GM23338 (cell line): ENCODE measurements around the gene TRAPPC10. TPM values are rescaled to one million over a fixed set of nuclear protein-coding genes. Genes with fewer than 3 reads are reported as not detected.
A peak's percentile ranks its signal among the peaks of the same experiment; 100 is the strongest.

Source experiments
- ATAC-seq: fragments of 200-7000 bp; cut with Tn5 transposase; 3 replicates; pipeline ENCODE4 v1.9.1; 2020
- DNase-seq: peaks from one replicate; pipeline ENCODE4 v3.0.0-alpha.2; 2015; ENCODE audit warnings: low spot score
- H2AFZ ChIP-seq: fragments of 200-600 bp; sonication (generic); 2 replicates; pipeline ENCODE4 v1.8.0; 2016; ENCODE audit warnings: antibody characterized with exemption, mild to moderate bottlenecking, moderate library complexity
- H3F3A ChIP-seq: fragments of 200-600 bp; sonication (generic); replicated peaks from 2 replicates; pipeline ENCODE4 v1.8.0; 2017; ENCODE audit warnings: antibody characterized with exemption, mixed run types, low read depth
- H3K27ac ChIP-seq: fragments of 200-600 bp; sonication (generic); 2 replicates; pipeline ENCODE4 v1.6.1; 2016; ENCODE audit warnings: low read depth
- H3K27me3 ChIP-seq: fragments of 200-600 bp; sonication (generic); 2 replicates; pipeline ENCODE4 v1.8.0; 2016; ENCODE audit warnings: mild to moderate bottlenecking, mixed run types, moderate library complexity; ENCODE audit not compliant: insufficient read depth
- H3K36me3 ChIP-seq: fragments of 200-600 bp; sonication (generic); 2 replicates; pipeline ENCODE4 v1.8.0; 2016; ENCODE audit warnings: mild to moderate bottlenecking; ENCODE audit not compliant: insufficient read depth
- H3K4me1 ChIP-seq: fragments of 200-600 bp; sonication (generic); 2 replicates; pipeline ENCODE4 v1.8.0; 2016; ENCODE audit warnings: mild to moderate bottlenecking, moderate library complexity; ENCODE audit not compliant: insufficient read depth
- H3K4me2 ChIP-seq: fragments of 200-600 bp; sonication (generic); 2 replicates; pipeline ENCODE4 v1.7.1; 2017; ENCODE audit warnings: mixed run types
- H3K4me3 ChIP-seq: fragments of 200-600 bp; sonication (generic); 2 replicates; pipeline ENCODE4 v1.6.1; 2016; ENCODE audit warnings: mixed run types
- H3K79me2 ChIP-seq: fragments of 200-600 bp; sonication (generic); replicated peaks from 2 replicates; pipeline ENCODE4 v1.8.0; 2017; ENCODE audit warnings: mild to moderate bottlenecking; ENCODE audit not compliant: insufficient read depth
- H3K9me2 ChIP-seq: fragments of 200-600 bp; sonication (generic); 2 replicates; pipeline ENCODE4 v1.8.0; 2017; ENCODE audit not compliant: insufficient read depth
- H4K20me1 ChIP-seq: fragments of 200-600 bp; sonication (generic); replicated peaks from 2 replicates; pipeline ENCODE4 v1.8.0; 2017; ENCODE audit warnings: mild to moderate bottlenecking; ENCODE audit not compliant: insufficient read depth
- H3K27ac Mint-ChIP-seq: 2 replicates; pipeline ENCODE4 v1.8.0; 2020; ENCODE audit warnings: inconsistent platforms, mild to moderate bottlenecking, moderate library complexity, mixed read lengths
- H3K27me3 Mint-ChIP-seq: 3 replicates; pipeline ENCODE4 v1.8.0; 2022; ENCODE audit warnings: low read depth, mild to moderate bottlenecking, moderate library complexity, mixed read lengths, inconsistent platforms; ENCODE audit not compliant: insufficient read depth, poor library complexity
- H3K36me3 Mint-ChIP-seq: 3 replicates; pipeline ENCODE4 v1.8.0; 2021; ENCODE audit warnings: low read depth, mild to moderate bottlenecking, inconsistent platforms, moderate library complexity, mixed read lengths
- H3K4me1 Mint-ChIP-seq: 3 replicates; pipeline ENCODE4 v1.8.0; 2020; ENCODE audit warnings: mild to moderate bottlenecking, inconsistent platforms, mixed read lengths
- H3K4me3 Mint-ChIP-seq: 3 replicates; pipeline ENCODE4 v1.8.0; 2021; ENCODE audit warnings: moderate library complexity, mild to moderate bottlenecking, inconsistent platforms, mixed read lengths
- H3K9me3 Mint-ChIP-seq: 3 replicates; pipeline ENCODE4 v1.8.0; 2020; ENCODE audit warnings: moderate library complexity, mild to moderate bottlenecking, inconsistent platforms, mixed read lengths
- CREB1 ChIP-seq: fragments of 250-450 bp; sonication (Bioruptor Pico); IDR thresholded peaks from 2 replicates; pipeline ENCODE4 v1.5.0; 2020; ENCODE audit warnings: low read depth, mild to moderate bottlenecking, moderate library complexity
- EZH2 ChIP-seq: fragments of 200-600 bp; sonication (generic); IDR thresholded peaks from one replicate; pipeline ENCODE4 v1.8.0; 2017; ENCODE audit warnings: antibody characterized with exemption, mild to moderate bottlenecking, low read depth; ENCODE audit not compliant: unreplicated experiment
- EZH2phosphoT487 ChIP-seq: fragments of 200-600 bp; sonication (generic); IDR thresholded peaks from one replicate; pipeline ENCODE4 v1.8.1; 2018; ENCODE audit warnings: antibody characterized with exemption; ENCODE audit not compliant: unreplicated experiment
- JUNB ChIP-seq: IDR thresholded peaks from one replicate; pipeline ENCODE4 v1.6.1; 2016; ENCODE audit warnings: antibody characterized with exemption; ENCODE audit not compliant: unreplicated experiment
- NANOG ChIP-seq: IDR thresholded peaks from 2 replicates; pipeline ENCODE4 v1.6.1; 2016; ENCODE audit warnings: antibody characterized with exemption, borderline replicate concordance
- POLR2AphosphoS5 ChIP-seq: IDR thresholded peaks from 2 replicates; pipeline ENCODE4 v1.6.1; 2016; ENCODE audit warnings: antibody characterized with exemption, low read depth
- STAT1 ChIP-seq: IDR thresholded peaks from one replicate; pipeline ENCODE4 v1.6.1; 2016; ENCODE audit warnings: antibody characterized with exemption; ENCODE audit not compliant: unreplicated experiment
- ZNF114 ChIP-seq: fragments of 250-450 bp; sonication (Bioruptor Pico); IDR thresholded peaks from 2 replicates; pipeline ENCODE4 v1.5.0; 2020; ENCODE audit warnings: mild to moderate bottlenecking, moderate library complexity
- ZNF331 ChIP-seq: fragments of 250-450 bp; sonication (Bioruptor Pico); IDR thresholded peaks from 2 replicates; pipeline ENCODE4 v1.5.0; 2020; ENCODE audit warnings: low read depth, mild to moderate bottlenecking, moderate library complexity
- polyA plus RNA-seq: library from polyadenylated mRNA; unstranded; fragments of >200 nt; fragmentation: Nextera tagmentation; extraction: Ambion mirVana; gene quantifications from 2 replicates; pipeline ENCODE4 v1.2.1, GENCODE V29; 2016
- total RNA-seq: library from RNA; depleted of rRNA; stranded (reverse); fragments of >200 nt; shearing (Covaris generic); gene quantifications from 2 replicates; pipeline ENCODE4 v1.2.3, GENCODE V29; 2014
- TF ChIP-seq, protein P1 (sequence below), 2 experiments: fragments of 200-600 bp in 1 of 2; sonication (generic) in 1 of 2; conservative IDR thresholded peaks; 2 replicates each; pipeline versions ENCODE4 v1.5.1 to v1.6.1; 2016 to 2017; ENCODE audit warnings: antibody characterized with exemption in 2 of 2, low read depth in 2 of 2, mild to moderate bottlenecking in 2 of 2, moderate library complexity in 1 of 2
- TF ChIP-seq, protein P2 (sequence below): fragments of 250-450 bp; sonication (Bioruptor Pico); IDR thresholded peaks from 2 replicates; pipeline ENCODE4 v1.5.0; 2020; ENCODE audit warnings: mild to moderate bottlenecking, moderate library complexity
- TF ChIP-seq, protein P3 (sequence below): IDR thresholded peaks from 2 replicates; pipeline ENCODE4 v1.6.1; 2016; ENCODE audit warnings: antibody characterized with exemption
- TF ChIP-seq, protein P4 (sequence below): IDR thresholded peaks from one replicate; pipeline ENCODE4 v1.6.1; 2018; ENCODE audit warnings: antibody characterized with exemption; ENCODE audit not compliant: unreplicated experiment

The TRAPPC10 gene
- total and polyA plus RNA-seq, 2 experiments from 2014 or later, result 14.0 to 27.1 TPM

DNA sequence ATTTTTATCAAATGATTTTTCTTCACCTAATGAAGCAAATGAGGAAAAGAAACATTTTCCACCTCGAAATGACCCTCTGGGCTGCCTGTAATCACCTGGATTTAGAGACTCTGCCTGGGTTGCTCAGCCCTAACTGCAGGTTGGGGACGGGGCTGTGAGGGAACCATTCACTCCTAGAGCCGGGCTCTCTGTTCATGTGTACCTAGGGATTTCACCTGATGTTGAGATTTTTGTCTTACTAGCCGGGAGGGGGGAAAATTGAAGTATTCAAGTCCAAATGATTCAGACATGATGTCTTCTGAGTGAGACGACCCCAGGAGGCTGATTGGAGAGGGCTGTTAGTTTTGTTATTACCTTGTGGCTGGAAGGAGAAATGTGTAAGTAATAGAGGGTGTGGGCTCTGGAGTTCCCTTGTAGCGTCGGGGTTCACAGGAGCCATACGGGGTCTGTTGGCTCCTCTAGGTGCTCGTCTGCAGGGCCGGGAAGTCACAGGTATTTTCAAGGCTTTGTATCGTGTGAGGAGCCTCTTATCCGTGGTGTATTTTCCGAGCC lies 52.8 kb downstream of the TRAPPC10 start:
- no peak for DNase-seq
- H3K27ac ChIP-seq, result no peak overlapping the region
- H3K4me2 ChIP-seq, result no peak overlapping the region
- no peak overlapping the region for H3K4me3 ChIP-seq
- Mint-ChIP-seq H3K27me3 (peaks cover 5% of the 10 kb centered on the region), H3K4me3 (no peak overlapping the region), H3K36me3 (peaks cover 22% of the 10 kb centered on the region), H3K27ac (peak overlapping the region; percentile 9; the same call in 1 of the 2 replicates), H3K9me3 (no peaks in the 10 kb centered on the region), H3K4me1 (peaks cover 6% of the 10 kb centered on the region)
- H3K79me2 ChIP-seq, result peaks cover 16% of the 10 kb centered on the region
- TF ChIP-seq CREB1 (CRISPR knock-in tag) (no peak), EZH2 (no peak), JUNB (no peak), EZH2phosphoT487 (no peak), ZNF331 (CRISPR knock-in tag) (no peak), STAT1 (no peak), POLR2AphosphoS5 (no peak), ZNF114 (no peak), NANOG (no peak)
- TF ChIP-seq, protein P1, sequence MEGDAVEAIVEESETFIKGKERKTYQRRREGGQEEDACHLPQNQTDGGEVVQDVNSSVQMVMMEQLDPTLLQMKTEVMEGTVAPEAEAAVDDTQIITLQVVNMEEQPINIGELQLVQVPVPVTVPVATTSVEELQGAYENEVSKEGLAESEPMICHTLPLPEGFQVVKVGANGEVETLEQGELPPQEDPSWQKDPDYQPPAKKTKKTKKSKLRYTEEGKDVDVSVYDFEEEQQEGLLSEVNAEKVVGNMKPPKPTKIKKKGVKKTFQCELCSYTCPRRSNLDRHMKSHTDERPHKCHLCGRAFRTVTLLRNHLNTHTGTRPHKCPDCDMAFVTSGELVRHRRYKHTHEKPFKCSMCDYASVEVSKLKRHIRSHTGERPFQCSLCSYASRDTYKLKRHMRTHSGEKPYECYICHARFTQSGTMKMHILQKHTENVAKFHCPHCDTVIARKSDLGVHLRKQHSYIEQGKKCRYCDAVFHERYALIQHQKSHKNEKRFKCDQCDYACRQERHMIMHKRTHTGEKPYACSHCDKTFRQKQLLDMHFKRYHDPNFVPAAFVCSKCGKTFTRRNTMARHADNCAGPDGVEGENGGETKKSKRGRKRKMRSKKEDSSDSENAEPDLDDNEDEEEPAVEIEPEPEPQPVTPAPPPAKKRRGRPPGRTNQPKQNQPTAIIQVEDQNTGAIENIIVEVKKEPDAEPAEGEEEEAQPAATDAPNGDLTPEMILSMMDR (conservative IDR thresholded peaks at IDR 0.05; ENCODE audit: low read depth in 2 of 2), result no peak
- TF ChIP-seq, protein P2, sequence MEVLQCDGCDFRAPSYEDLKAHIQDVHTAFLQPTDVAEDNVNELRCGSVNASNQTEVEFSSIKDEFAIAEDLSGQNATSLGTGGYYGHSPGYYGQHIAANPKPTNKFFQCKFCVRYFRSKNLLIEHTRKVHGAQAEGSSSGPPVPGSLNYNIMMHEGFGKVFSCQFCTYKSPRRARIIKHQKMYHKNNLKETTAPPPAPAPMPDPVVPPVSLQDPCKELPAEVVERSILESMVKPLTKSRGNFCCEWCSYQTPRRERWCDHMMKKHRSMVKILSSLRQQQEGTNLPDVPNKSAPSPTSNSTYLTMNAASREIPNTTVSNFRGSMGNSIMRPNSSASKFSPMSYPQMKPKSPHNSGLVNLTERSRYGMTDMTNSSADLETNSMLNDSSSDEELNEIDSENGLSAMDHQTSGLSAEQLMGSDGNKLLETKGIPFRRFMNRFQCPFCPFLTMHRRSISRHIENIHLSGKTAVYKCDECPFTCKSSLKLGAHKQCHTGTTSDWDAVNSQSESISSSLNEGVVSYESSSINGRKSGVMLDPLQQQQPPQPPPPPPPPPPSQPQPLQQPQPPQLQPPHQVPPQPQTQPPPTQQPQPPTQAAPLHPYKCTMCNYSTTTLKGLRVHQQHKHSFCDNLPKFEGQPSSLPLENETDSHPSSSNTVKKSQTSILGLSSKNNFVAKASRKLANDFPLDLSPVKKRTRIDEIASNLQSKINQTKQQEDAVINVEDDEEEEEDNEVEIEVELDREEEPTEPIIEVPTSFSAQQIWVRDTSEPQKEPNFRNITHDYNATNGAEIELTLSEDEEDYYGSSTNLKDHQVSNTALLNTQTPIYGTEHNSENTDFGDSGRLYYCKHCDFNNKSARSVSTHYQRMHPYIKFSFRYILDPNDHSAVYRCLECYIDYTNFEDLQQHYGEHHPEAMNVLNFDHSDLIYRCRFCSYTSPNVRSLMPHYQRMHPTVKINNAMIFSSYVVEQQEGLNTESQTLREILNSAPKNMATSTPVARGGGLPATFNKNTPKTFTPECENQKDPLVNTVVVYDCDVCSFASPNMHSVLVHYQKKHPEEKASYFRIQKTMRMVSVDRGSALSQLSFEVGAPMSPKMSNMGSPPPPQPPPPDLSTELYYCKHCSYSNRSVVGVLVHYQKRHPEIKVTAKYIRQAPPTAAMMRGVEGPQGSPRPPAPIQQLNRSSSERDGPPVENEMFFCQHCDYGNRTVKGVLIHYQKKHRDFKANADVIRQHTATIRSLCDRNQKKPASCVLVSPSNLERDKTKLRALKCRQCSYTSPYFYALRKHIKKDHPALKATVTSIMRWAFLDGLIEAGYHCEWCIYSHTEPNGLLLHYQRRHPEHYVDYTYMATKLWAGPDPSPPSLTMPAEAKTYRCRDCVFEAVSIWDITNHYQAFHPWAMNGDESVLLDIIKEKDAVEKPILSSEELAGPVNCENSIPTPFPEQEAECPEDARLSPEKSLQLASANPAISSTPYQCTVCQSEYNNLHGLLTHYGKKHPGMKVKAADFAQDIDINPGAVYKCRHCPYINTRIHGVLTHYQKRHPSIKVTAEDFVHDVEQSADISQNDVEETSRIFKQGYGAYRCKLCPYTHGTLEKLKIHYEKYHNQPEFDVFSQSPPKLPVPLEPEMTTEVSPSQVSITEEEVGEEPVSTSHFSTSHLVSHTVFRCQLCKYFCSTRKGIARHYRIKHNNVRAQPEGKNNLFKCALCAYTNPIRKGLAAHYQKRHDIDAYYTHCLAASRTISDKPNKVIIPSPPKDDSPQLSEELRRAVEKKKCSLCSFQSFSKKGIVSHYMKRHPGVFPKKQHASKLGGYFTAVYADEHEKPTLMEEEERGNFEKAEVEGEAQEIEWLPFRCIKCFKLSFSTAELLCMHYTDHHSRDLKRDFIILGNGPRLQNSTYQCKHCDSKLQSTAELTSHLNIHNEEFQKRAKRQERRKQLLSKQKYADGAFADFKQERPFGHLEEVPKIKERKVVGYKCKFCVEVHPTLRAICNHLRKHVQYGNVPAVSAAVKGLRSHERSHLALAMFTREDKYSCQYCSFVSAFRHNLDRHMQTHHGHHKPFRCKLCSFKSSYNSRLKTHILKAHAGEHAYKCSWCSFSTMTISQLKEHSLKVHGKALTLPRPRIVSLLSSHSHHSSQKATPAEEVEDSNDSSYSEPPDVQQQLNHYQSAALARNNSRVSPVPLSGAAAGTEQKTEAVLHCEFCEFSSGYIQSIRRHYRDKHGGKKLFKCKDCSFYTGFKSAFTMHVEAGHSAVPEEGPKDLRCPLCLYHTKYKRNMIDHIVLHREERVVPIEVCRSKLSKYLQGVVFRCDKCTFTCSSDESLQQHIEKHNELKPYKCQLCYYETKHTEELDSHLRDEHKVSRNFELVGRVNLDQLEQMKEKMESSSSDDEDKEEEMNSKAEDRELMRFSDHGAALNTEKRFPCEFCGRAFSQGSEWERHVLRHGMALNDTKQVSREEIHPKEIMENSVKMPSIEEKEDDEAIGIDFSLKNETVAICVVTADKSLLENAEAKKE, result no peak
- TF ChIP-seq, protein P3, sequence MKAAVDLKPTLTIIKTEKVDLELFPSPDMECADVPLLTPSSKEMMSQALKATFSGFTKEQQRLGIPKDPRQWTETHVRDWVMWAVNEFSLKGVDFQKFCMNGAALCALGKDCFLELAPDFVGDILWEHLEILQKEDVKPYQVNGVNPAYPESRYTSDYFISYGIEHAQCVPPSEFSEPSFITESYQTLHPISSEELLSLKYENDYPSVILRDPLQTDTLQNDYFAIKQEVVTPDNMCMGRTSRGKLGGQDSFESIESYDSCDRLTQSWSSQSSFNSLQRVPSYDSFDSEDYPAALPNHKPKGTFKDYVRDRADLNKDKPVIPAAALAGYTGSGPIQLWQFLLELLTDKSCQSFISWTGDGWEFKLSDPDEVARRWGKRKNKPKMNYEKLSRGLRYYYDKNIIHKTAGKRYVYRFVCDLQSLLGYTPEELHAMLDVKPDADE, result no peak
- TF ChIP-seq, protein P4, sequence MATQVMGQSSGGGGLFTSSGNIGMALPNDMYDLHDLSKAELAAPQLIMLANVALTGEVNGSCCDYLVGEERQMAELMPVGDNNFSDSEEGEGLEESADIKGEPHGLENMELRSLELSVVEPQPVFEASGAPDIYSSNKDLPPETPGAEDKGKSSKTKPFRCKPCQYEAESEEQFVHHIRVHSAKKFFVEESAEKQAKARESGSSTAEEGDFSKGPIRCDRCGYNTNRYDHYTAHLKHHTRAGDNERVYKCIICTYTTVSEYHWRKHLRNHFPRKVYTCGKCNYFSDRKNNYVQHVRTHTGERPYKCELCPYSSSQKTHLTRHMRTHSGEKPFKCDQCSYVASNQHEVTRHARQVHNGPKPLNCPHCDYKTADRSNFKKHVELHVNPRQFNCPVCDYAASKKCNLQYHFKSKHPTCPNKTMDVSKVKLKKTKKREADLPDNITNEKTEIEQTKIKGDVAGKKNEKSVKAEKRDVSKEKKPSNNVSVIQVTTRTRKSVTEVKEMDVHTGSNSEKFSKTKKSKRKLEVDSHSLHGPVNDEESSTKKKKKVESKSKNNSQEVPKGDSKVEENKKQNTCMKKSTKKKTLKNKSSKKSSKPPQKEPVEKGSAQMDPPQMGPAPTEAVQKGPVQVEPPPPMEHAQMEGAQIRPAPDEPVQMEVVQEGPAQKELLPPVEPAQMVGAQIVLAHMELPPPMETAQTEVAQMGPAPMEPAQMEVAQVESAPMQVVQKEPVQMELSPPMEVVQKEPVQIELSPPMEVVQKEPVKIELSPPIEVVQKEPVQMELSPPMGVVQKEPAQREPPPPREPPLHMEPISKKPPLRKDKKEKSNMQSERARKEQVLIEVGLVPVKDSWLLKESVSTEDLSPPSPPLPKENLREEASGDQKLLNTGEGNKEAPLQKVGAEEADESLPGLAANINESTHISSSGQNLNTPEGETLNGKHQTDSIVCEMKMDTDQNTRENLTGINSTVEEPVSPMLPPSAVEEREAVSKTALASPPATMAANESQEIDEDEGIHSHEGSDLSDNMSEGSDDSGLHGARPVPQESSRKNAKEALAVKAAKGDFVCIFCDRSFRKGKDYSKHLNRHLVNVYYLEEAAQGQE, result no peak
- no peak overlapping the region for H2AFZ ChIP-seq
- H3K4me1 ChIP-seq, result no peaks in the 10 kb centered on the region
- H4K20me1 ChIP-seq, result peaks cover 6% of the 10 kb centered on the region
- no peaks in the 10 kb centered on the region for H3F3A ChIP-seq
- H3K27me3 ChIP-seq, result no peaks in the 10 kb centered on the region
- peaks cover 26% of the 10 kb centered on the region for H3K36me3 ChIP-seq
- no peaks in the 10 kb centered on the region for H3K9me2 ChIP-seq
- ATAC-seq, result no peak
